NCI-H2081 (cell line): Measurements from ENCODE around the gene LGALS7.

Experiments used
- DNase-seq, 2 experiments: peaks; one replicate each; lab custom pipeline; 2025; lab: John Stamatoyannopoulos, UW

Gene LGALS7

GRCh38 chr19:38726761-38727301, 46.5 kb downstream of the LGALS7 start:
- no peak for DNase-seq

DNA sequence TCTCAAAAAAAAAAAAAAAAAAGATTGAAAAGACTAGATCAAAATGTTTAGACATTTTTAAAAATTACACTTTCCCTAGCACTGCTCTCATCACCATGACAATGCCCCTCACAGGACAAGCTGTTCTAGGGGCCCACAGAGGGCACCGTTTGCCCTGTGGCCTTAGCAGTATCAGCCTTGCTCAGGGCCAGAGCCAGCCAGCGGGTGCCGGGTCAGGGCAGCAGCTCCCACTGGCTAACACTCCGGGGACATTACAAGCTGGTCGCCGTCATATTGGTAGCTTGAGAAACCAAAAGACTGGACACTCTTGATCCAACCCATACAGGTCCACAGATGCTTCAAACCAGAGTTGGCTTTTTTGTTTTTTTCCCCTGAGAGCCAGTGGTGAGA, 47.0 kb downstream of the LGALS7 start:
- no peak for DNase-seq

GRCh38 chr19:38725469-38726283, 47.6 kb downstream of the LGALS7 start:
- no peak for DNase-seq

- DNase-seq: no peak
Observed at GRCh38 chr19:38723990-38724854, 49.1 kb downstream of the LGALS7 start.

- DNase-seq: no peak
Observed at GRCh38 chr19:38723606-38723965, 49.7 kb downstream of the LGALS7 start.

GRCh38 chr19:38722947-38723605, 50.2 kb downstream of the LGALS7 start:
- DNase-seq: no peak

DNA sequence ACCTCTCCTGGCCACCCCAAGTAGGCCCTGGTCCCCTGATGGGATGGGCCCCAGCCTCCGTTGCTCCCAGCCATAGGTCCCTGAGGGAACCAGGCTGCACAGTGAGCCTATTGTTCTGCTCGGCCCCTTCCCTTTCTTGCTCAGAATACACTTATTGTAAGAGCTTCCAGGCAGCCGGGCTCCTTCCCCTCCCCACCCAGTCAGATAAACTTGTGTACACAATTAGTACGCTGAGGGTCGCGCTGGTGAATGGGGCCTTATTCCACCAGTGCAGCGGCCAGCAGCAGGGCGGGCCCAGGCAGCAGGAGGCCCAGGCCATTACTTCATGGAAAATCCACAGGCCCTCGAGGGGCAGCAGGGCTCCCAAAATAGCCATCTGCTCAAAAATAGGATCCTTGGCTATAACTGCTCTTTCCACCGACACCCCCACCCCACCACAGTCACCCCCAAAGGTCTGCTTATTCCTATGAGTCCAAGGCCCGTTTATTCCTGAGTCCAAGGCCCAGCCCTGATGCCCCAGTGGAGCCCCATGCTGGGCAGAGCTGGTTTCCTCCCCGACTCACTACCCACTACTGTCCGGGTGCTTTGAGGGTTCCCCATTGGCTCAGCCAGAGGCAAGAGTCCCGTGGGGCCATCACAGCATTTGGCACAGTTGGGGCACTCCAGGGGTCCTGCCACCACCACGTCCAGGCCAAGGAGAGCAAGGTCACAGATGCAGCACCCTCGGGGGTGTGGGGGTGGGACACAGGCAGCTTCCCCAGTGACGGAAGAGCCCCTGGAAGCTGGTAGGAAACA, 51.1 kb downstream of the LGALS7 start:
- DNase-seq: no peak

DNA sequence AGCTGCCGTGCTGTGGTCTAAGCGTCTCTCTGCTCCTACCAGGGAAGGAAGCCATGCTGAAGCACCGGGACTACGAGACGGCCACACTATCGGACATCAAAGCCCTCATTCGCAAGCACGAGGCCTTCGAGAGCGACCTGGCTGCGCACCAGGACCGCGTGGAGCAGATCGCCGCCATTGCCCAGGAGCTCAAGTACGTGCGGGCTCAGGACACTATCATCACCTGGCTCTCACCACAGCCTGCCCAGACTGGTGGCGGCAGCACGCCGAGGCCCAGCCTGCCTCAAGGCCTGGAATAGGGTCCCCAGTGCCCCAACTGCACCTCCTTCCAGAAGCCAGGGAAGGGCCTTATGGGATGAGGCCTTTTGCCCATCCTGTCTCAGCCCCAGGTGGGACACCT, 51.8 kb downstream of the LGALS7 start:
- DNase-seq: no peak
